ENCODE results near the gene SLC25A6. TPM values are rescaled to one million over a fixed set of nuclear protein-coding genes. Genes with fewer than 3 reads are reported as not detected.
A peak's percentile ranks its signal among the peaks of the same experiment; 100 is the strongest.
"Not testable (repeated sequence)": the region's sequence is repeated elsewhere in the genome, so short reads cannot be mapped to it uniquely, and the experiment has no call there.

The SLC25A6 gene
- total RNA-seq, 1 donor from 2014 or later = 189 TPM

DNA sequence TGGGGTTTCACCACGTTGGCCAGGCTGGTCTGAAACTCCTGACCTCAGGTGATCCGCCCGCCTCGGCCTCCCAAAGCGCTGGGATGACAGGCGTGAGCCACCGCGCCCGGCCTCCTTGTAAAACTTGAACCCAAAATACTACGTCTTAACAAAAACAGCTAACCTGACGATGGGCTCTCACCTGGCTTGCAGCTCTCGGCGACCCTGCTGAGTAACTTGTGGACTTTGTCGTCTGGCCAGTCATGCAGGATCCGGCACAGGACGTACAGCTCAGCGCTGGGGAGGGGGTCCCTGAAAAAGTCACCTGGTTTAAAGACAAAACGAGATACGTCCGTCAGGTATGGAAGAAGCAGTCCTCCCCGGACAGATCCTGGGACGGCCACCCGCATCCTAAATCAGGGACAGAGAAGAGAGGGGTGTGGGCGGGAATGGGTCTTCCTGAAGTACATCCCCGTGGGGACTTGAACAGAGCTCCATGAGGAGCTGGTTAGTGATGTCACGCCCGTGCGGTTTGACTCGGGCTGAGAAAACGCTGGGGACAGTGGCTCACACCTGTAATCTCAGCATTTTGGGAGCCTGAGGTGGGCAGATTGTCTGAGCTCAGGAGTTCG lies 20.7 kb upstream of the SLC25A6 start:
- no peak for DNase-seq (ENCODE audit: low read depth)

DNA sequence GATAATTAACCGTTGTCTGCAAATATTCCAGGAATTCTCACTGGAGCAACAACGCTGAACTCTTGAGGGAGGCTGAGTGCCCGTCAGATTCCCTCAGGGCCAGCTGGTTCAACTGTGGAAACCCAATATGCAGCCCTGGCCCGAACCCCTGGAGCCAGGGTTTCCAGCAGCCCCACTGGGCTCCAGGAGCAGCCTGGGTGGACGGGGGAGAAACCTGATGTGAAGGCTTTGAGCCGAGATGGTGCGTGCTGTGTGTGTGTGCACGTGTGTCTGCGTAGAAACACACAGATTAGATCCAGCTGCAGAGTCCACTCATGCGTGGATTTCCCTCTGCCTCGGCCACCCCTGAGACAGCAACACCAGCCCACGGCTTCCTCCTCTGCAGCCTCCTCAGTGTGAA lies 19.4 kb upstream of the SLC25A6 start:
- no peak for DNase-seq (ENCODE audit: low read depth)

DNA sequence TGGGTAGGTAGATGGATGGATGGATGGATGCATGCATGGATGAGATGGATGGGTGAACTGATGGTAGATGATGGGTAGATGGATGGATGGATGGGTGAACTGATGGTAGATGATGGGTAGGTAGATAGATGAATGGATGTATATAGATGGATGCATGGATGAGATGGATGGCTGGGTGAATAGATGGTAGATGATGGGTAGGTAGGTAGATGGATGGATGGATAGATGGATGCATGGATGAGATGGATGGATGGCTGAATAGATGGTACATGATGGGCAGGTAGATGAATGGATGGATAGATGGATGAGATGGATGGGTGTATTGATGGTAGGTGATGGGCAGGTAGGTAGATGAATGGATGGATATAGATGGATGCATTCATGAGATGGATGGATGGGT lies 15.1 kb upstream of the SLC25A6 start:
- DNase-seq (ENCODE audit: low read depth) = no peak

DNA sequence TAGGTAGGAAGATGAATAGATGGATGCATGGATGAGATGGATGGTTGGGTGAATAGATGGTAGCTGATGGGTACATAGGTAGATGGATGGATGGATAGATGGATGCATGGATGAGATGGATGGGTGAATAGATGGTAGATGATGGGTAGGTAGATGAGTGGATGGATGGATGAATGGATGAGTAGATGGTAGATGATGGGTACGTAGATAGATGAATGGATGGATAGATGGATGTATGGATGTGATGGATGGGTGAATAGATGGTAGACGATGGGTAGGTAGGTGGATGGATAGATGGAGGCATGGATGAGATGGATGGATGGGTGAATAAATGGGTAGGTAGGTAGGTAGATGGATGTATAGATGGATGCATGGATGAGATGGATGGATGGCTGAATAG lies 13.9 kb upstream of the SLC25A6 start:
- not testable (repeated sequence) for DNase-seq (ENCODE audit: low read depth)

DNA sequence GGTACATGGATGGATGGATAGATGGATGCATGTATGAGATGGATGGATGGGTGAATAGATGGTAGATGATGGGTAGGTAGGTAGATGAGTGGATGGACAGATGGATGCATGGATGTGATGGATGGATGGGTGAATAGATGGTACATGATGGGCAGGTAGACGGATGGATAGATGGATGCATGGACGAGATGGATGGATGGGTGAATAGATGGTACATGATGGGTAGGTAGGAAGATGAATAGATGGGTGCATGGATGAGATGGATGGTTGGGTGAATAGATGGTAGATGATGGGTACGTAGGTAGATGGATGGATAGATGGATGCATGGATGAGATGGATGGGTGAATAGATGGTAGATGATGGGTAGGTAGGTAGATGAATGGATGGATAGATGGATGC lies 12.0 kb upstream of the SLC25A6 start:
- not testable (repeated sequence) for DNase-seq (ENCODE audit: low read depth)

DNA sequence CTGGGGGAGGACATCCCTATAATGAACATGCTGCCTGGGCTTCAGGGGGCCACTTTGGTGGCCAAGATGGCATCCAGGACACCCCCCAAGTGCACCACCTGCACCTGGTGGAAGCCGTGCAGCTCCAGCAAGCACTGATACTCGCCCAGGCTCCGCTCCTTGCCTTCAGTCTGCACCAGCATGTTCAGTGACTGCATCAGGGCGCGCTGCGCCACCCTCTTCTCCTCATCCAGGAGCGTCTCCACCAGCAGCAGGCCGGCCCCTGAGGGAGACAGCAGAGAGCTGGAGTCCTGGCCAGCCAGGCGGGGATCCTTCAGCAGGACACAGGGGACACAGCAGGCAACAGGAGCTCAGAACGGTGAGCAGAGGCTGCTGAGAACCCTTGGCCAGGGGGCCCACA lies 11.3 kb upstream of the SLC25A6 start:
- no peak for DNase-seq (ENCODE audit: low read depth)

DNA sequence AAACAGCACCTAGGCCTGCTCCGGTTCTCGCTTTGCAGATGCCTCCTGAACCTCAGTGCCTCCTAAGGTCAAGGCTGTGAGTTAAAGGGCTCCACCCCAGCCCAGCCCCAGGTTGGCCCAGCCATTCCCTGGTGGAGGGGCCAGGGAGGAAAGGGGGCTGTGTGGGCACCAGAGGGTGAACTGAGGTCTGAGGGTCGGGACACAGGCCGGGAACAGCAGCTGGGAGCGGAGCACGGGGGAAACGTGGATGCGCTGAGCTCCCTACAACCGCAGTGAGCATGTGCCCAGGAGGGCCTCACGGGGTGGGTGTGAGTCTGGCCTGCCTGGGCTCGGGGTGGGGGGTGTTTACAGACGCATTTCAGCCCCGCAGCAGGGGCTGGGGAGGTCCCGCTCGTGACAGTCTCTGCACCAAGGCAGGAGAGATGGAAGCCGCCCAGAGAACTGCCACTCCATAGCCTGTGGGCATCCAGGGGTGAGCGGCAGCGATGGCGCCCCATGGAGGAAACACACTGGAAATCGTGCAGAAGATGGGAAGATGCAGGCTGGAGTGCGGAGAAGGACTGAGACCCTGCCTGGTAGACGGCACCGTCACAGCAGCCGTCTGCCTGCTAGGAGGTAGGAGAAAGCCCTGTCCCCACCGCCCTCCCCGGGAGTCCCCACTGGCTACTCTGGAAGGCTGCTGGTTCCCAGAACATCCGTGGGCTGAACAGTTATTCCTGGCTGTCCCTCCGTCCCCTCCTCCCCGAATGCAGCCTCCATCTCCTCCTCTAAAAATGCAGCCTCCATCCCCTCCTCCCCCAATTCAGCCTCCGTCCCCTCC lies 9.9 kb upstream of the SLC25A6 start:
- no peak for DNase-seq (ENCODE audit: low read depth)

DNA sequence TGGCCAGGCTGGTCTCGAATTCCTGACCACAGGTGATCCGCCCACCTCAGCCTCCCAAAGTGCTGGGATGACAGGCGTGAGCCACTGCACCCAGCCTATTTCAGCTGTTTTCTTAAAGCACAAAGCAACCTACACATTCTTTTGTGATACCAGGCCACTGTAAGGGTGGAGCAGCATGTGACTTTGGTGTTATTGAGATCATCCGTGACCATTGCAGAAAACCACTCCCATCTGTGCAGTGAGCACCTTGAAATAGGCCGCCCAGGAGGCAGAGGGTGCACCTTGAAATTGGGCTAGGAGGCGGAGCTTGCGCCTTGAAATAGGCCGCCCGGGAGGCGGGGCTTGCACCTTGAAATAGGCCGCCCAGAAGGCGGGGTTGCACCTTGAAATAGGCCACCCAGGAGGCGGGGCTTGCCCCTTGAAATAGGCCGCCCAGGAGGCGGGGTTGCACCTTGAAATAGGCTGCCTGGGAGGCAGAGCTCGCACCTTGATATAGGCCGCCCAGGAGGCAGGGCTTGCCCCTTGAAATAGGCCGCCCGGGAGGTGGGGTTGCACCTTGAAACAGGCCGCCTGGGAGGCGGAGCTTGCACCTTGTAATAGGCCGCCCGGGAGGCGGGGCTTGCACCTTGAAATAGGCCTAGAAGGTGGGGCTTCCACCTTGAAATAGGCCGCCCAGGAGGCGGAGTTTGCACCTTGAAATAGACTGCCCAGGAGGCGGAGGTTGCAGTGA lies 9.0 kb upstream of the SLC25A6 start:
- DNase-seq (ENCODE audit: low read depth) = no peak

DNA sequence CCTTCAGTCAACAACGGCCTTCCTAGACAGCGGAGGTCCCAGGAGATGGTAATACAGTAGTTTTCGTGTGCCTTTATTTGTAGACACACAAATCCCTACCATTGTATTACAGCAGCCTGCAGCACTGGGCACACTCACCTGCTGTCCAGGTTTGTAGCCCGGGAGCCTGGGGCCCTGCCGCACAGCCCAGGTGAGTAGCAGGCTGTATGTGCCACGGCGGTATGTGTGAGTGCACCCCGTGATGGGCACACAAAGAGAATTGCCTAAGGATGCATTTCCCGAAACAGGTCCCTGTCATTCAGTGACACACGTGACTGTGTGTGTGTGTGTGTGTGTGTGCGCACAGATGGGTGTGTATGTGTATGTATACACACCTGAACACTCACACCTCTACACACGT lies 8.1 kb upstream of the SLC25A6 start:
- no peak for DNase-seq (ENCODE audit: low read depth)

DNA sequence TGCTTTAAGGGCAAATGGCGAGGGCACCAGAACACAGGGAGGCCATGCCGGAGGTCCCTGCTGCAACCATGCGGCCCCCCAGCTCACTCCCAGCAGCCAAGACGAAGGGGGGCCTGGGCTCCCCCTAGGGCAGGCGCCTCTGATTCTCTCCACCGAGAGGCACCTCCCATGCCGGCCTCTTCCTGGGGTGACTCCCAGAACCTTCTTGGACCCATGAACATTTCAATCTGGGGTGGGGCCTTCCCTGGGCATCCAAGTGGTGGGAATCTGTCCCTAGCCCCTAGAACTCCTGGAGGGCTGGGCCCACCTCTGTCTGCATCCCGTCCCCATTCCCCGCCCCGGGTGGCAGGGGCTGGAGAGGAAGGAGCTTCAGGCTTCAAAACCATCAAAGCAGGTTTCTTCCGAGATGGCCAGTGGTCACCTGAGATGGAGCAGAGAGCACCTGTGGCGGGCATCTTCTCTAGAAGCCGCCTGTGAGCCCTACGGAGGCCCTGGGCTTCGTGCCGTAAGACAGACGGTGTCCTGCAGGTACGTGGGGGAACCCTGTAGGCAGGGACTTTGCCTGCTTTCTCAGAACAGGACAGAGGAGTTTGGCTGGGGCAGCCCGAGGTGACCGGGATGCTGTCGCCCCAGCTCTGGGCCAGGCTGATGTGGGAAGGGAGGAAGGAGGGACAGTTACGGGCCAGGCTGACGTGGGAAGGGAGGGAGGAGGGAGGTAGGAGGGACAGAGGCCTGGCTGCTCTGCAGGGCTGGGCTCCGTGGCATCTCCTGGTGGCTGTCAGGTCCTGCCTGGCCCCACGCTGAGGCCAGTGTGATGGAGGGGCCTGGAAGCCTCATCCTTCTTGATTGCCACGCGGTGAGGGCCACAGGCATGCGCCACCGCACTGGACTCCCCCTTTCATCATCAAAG lies 6.8 kb upstream of the SLC25A6 start:
- DNase-seq (ENCODE audit: low read depth) = no peak

DNA sequence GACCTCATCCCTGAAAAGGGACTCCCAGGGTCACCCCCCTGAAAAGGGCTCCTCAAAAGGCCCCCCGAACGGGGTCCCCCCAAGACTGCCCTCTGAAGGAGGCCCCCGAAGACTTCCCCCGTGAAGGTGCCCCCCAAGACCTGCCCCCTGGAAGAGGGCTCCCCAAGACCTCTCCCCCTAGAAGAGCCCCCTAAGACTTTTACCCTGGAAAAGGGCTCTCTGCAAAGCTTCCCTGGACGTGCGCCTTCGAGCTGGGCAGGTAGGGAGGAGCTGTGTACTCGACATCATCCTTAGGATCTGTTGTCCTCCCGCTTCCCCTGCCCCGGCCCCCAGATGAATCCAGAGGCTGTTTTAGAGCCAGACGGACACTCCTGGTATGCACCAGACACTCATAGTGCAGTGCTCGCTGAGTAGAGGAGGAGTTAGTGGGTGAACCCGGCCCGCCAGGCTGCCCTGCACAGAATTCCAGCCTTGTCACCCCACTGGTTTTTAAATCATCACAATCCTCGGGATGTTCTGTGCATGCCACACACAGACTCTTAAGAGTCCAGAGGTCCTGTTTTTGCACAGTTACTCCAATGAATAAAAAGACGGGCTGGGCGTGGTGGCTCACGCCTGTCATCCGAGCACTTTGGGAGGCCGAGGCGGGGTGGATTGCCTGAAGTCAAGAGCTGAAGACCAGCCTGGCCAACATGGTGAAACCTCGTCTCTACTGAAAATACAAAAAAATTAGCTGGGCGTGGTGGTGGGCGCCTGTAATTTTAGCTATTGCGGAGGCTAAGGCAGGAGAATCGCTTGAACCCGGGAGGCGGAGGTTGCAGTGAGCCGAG lies 5.7 kb upstream of the SLC25A6 start:
- no peak for DNase-seq (ENCODE audit: low read depth)

DNA sequence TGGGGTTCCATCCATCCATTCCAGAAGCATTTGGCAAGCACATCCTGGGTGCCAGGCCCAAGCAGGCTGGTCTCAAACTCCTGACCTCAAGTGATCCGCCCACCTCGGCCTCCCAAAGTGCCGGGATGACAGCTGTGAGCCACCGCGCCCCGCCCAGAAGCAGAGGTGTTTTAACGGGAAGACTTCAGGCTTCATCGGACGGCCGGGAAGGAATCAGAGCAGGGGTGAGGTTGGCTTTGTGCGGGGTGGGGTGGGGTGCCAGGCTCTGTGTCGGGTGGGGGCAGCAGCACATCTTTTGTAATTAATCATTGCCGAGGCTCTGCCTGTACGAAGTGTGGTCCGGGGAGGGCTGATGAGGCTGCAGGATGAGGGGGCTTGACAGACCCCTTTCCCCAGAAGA lies 5.1 kb upstream of the SLC25A6 start:
- DNase-seq (ENCODE audit: low read depth) = no peak

DNA sequence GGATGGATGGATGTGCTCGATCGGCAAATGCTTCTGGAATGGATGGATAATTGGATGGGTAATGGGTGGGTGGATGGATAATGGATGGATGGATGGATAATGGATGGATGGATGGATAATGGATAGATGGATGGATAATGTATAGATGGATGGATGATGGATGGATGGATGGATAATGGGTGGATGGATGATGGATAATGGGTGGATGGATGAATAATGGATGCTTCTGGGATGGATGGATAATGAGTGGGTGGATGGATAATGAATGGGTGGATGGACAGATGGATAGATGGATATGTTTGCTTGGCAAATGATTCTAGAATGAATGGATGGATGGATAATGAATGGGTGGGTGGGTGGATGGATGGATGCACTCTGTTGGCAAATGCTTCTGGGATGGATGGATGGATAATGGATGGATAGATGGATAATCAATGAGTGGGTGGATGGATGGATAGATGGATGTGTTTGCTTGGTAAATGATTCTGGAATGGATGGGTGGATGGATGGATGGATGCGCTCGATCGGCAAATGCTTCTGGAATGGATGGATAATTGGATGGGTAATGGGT lies 3.8 kb upstream of the SLC25A6 start:
- no peak for DNase-seq (ENCODE audit: low read depth)

DNA sequence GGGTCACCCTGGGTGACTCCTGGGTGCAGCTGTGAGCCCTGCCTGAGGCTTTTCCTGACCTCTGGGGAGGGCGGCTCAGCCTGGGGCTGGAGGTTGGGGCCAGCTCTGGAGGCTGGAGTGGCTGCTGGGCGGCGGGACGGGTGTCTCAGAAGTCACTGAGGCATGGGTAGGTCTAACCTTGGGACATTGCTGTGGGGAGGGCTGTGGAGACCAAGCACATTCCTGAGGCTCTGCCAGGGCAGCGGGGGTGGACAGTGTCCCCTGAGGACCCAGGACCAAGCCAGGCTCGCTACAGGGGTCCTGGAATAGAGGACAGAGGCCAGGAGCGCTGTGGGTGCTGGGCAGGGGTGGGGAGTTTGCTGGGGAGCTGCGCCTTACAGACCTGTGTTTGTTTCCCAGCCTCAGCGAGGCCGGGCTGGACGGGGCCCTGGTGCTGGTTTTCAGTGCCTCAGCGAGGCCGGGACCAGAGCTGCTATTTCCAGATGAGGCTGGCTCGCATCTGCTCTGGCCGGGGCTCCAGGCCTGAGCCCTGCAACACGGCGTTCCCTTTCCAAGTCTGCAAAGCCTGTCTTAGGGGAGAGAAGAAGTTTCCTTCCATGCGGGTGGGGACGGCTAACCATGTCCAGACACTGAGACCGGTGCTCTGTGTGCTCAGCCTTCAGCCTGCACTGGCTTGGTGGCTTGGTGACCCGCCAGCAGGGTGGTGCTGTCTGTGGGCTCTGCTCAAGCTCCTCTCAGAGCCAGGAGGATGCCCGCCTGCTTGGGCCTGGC lies 3.0 kb upstream of the SLC25A6 start:
- DNase-seq (ENCODE audit: low read depth) = peak; percentile 27

DNA sequence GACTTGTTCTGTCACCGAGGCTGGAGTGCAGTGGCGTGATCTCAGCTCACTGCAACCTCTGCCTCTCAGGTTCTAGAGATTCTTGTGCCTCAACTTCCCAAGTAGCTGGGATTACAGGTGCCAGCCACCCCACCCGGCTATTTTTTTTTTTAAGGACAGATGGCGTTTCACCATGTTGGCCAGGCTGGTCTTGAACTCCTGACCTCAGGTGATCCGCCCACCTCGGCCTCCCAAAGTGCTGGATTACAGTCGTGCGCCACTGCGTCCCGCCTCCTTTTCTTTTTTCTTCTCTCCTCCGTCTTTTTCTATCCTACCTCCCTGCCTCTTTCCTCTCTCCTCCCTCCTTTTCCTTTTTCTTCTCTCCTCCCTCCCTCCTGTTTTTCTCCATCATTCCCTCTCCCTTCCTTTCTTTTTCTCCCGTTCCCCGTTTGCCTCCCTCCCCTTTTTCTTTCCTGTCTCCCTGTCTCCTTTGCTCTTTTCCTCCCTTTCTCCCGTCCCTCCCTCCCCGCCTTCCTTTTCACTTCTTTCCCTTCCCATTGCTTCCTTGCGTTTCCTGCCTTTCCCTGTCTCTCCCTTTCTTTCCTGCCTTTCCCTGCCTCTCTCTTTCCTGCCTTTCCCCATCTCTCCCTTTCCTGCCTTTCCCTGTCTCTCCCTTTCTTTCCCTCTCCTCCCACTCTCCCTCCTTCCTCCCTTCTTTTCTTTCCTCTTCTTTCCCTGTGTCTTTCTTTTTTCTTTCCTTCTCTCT lies 2.1 kb upstream of the SLC25A6 start:
- DNase-seq (ENCODE audit: low read depth) = no peak

DNA sequence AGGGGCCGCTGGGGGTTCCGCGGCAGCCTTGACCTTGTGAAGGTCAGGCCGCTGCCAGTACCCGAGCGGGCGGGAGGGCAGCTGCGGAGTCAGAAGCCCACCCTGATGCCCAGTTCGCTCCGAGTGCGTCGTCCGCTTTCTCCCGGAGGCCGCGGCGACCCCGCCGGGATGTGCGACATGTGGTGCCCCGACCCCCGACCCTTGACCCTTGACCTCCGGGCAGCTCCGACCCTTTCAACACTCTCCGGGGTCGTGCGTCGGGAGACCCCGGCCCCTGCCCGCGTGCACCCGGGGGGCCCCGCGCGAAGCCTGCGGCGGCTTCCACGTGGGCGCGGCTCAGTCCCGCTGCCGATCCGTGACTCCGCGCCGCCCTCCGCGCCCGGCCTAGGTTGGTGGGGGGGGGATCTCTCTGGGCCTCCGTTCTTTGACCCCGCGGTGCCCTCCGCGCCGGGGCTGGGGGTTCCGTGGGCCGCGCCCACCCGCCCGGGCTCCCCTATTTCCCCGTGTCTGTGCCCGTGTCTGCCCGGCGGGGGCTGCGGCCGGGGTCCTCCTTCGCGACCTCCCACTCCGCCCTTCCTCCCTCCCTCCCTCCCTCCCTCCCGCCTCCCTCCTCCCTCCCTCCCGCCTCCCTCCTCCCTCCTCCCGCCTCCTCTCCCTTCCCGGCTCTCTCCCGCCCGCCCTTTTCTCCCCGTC lies 609 bp upstream of the SLC25A6 start:
- no peak for DNase-seq (ENCODE audit: low read depth)

DNA sequence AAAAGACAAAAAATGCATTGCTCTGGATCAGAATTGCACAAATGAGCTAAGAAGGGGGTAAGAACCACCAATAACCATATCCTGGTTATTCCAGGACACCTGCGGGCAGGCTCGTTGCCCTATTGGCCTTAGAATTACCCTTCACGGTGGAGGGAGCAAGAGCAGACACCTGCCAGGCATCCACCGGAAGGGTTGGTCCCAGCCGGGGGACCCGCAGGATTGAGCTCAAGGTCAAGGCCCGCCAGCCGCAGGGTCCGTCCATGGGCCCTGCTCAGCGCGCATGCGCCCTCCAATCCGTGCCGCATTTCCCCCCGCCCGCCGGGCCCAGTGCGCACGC lies 575 bp downstream of the SLC25A6 start:
- DNase-seq (ENCODE audit: low read depth) = no peak

DNA sequence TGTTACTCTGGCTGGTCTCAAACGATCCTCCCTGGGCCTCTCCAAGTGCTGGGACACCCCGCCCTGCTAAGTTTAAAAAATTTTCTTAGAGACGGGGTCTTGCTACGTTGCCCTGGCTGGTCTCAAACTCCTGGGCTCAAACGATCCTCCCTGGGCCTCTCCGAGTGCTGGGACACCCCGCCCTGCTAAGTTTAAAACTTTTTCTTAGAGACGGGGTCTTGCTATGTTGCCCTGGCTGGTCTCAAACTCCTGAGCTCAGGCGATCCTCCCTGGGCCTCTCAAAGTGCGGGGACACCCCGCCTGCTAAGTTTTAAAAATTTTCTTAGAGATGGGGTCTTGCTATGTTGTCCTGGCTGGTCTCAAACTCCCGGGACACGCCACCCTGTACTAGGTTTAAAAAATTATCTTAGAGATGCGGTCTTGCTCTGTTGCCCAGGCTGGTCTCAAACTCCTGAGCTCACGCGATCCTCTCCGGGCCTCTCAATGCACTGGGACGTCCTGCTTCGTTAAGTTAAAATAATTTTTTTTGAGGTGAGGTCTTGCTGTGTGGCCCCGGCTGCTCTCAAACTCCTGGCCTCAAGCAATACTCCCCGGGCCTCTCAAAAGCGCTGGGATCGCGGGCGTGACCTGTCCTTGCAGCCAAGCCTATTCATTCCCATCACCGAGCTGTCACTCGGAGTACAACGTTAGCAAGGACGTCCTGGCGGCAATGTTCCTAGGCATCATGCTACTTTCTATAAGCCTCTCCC lies 1.1 kb downstream of the SLC25A6 start:
- no peak for DNase-seq (ENCODE audit: low read depth)

Data from renal cortical epithelial cell (primary cell).